Fibroblast of skin of right quadriceps (primary cell): Measurements from ENCODE around the gene AKNA.

Source experiments
- DNase-seq: peaks from one replicate; pipeline ENCODE4 v3.0.0-alpha.2; 2013

Gene AKNA

DNA sequence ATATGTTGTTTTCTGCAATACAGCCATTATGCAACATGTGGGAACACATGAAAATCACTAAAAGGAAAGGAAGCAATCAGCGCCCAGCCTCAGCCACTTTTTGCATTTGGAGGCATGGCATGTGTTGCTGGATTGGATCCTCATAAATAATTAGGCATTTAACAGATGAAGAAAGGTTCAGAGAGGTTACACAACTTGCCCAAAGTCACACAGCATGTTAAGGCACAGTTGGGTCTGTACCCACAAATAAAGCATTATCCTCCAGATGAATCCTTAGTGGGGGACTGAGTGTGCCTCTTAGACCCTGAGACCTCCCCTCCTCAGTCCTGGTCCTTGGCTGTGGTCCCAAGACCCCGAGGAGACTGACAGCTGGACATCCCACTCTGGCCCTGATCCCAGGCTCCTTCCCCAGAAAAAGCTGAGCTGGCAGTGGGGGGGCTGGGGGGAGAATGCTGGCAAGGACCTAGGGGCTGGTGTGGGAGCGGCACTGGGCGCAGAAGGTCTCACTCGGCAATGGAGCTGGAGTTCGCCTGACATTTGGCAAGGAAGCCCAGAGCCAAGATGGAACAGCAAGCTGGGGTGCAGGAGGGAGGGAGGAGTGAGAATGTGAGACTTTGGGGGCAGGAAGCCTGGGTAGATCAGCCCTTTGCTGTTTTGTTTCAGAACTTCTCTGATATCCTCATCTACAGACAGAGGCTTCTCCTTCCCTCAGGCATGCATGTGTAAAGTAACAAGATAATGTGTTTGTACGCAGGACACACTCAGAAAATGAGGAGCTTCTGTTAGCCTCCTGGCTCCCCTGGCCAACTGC is 6.9 kb upstream of the AKNA start:
- no peak for DNase-seq

DNA sequence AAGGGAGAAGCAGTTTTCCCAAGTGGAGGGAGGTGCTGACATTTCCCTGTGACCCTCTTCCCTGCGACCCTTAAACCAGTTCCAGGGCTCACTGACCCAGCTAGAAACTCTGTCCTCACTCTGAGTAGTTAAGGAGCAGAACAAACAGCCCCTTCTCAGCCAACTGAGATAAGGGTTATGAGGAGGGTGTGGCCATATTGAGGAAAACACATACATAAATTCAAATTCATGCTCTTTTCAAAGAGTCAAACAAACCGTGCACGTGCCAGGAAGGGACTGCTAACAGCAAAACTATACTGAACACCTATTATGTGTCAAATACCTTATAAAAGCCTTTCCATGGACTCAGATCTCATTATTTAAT is 4.9 kb upstream of the AKNA start:
- DNase-seq, result no peak

DNA sequence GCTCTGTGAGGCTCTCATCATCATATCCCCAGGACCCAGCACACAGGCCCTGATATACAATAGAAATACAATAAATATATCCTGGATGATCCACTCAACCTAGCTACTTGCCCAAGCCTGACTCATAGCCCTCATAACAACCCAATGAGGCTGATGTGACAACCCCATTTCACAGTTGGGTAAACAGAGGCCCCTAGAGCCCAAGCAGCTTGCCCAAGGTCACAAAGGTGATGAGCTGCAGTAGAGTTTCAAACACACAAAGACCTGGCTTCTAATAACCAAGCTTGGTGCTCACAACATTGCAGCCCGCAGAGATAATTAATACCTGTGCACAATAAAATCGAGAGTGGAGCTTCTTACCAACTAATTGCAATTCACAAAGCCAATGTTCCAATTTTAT is 3.2 kb upstream of the AKNA start:
- no peak for DNase-seq

- no peak for DNase-seq
These were observed 2.0 kb upstream of the AKNA start for GRCh38 chr9:114389612-114390368.

- no peak for DNase-seq
These were observed 1.1 kb upstream of the AKNA start for GRCh38 chr9:114388764-114389375.

- DNase-seq, result no peak
These were observed 538 bp upstream of the AKNA start for GRCh38 chr9:114388357-114388682.

DNA sequence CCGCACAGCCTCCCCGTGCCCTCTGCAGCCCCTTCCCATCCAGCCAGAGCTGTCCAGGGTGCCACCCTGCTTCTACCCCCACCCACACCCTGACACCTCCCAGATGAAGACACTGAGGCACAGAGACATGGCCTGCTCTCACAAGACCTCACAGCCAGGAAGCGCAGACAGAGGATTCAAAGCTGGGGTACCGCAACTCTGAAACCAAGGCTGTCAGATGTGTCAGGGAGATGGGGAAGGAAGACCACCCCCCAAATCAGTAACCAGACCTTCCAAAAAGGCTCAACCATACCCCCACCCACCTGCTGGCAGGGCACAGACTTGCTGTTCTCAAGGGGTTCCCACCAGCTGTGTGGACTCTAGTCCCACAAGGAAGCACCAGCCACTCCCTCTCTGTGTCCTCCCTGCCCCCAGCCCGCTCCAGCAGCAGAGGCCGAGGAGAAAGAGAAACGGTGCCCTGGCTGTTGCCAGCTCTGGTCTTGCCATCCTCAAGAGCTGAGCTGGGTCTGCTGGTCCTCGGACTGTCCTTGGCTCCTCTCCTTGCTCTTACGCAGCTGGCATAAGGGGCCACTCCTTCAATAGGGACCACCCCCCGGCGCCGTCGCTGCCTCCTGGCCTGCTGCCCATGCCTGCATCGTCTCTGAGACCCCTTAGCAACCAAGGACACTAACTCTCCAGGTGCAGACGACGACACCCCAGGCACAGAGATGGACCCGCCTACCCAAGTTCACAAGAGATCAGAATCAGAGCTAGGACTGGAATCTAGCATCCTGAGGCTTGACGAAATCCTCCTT is 699 bp downstream of the AKNA start:
- no peak for DNase-seq

- DNase-seq, result no peak
These were observed 1.4 kb downstream of the AKNA start for GRCh38 chr9:114386361-114386885.

- peak; percentile 88 for DNase-seq
These were observed 2.2 kb downstream of the AKNA start for GRCh38 chr9:114385397-114386181.

DNA sequence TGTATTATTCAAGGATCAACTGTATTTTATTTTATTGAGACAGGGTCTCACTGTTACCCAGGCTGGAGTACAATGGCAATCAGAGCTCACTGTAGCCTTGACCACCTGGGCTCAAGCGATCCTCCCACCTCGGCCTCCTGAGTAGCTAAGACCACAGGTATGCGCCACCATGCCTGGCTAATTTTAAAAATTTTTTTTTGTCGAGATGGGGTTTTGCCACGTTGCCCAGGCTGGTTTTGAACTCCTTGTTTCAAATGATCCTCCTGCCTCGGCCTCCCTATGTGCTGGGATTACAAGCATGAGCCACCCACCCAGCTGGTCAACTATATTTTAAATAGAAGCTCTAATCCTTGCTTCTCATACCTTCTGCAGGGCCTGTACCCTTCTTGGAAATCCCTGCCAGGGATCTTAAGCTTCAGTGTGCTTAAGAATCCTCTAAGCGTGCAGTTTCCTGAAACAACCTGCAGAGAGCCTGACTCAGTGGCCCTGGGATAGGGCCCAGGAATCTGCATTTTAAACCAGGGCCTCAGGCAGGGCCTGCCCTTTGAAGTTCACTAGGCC is 2.9 kb downstream of the AKNA start:
- DNase-seq, result no peak

DNA sequence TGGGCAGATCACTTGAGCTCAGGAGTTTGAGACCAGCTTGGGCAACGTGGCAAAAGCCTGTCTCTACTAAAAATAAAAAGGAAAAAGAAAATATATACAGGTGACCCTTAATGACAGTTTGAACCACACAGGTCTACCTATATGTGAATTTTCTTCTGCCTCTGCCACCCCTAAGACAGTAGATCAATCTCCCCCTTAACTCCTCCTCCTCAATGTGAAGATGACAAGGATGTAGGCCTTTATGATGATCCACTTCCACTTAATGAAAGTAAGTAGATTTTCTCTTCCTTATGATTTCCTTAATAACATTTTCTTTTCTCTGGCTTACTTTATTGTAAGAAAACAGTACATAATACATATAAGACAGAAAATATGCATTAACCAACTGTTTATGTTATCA is 3.4 kb downstream of the AKNA start:
- no peak for DNase-seq

DNA sequence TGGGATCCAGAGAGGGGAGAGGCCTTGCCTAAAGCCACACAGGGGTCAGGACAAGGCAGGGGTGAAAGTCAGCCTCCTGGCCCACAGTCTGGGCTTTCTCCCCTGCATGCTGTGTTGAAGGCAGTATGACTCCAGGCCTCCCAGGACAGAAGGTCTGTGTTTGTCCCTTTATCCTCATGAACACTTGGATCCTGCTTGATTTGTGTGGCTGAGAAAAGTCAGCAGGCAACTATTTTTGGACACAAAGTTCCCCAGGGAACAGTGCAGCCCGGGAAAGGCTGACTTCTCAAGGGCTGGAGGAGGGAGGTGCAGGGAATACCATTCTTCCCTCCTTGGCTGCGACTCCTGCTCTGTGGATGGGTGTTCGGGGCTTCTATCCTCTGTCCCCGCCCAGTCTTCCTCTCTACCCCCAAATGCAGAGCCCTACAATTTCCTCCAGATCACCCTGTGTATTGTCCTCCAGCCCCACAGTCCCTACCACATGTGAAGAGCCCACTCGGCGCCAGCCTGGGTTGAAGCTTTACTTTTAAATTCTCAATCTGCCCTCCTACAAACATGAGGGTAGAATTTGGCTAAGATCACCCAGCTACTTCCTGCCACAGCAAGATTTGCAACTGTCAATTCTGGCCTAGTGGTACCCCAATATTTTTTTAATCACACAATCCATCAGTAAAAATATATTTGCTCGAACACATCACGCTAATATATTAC is 4.1 kb downstream of the AKNA start:
- DNase-seq, result peak; percentile 86

GRCh38 chr9:114382699-114383520 is 4.9 kb downstream of the AKNA start:
- DNase-seq, result no peak

DNA sequence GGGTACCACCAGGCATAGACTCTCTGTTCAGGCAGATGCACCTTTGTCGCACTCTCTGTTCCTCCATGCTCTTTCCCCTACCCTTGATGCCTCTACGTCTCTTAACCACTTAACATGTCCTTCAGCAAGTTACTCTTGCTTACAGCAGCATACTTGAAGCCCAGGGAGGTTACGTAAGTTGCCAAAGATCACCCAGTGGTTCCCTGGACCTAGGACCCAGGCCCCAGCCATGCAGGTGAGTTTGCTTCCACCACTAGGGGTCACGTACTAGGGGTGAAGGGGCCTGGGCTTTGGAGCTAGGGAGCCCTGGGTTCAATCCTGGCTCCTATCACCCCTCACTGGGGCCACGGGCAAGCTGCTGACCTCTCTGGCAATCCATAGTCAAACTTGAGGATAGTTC is 8.9 kb downstream of the AKNA start:
- no peak for DNase-seq

DNA sequence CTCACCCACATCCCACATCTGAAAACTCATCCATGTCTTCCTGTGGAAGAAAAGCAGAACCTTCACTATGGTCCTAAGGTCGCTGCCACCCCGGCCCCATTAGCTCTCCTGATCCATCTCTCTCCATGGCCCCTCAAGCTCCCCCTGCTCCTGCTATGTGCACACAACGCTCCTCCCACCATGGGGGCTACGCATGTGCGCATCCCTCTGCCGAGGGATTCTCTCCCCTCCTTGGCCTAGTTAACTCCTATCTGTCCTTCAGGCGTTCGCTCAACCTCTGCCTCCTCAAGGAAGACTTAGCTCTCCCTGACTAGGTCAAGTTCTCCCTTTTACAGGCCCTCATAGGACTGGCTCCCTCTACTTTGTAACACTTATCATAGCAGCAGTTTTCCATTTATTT is 9.8 kb downstream of the AKNA start:
- no peak for DNase-seq

DNA sequence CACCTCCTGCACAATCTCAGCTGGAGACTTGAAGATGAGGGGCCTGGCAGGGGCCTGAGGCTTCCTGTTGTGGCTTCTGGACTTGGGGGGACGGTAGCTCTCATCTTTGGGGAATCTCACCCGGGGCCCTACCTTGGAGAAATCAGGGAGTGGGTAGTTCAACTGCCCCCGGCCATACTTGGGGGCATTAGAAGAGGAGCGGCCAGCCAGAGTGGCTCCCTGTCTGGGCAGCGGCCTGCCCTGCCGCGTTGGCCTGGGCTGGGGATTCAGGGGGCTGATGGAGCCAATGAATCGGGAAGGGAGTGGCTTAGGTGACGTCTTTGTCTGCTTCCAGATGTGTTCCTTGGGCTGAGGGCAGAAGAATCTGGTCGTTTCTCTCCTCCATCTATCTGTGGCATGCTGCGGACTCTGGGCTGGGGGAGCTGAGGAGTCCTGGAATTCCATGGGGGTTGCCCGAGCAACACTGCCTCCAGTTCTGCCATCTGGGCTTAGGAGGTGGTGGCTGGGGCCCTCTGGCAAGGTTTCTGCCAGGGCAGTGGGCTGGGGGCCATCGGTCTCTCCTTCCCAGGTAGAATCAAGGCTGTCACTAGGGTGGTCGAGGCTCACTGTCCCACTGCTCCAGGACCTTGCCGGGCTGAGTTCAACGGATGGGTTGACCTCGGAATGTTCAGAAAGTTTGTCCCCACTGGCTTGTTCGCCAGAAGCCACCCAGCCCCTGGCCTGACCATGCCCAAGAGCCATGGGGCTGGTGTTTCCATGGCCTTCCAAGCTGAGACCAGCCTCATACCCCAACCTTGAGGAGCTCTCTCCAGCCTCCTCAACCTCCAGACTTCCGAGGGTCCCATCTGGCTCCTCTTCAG is 11.0 kb downstream of the AKNA start:
- DNase-seq, result no peak

GRCh38 chr9:114375386-114376175 is 12.2 kb downstream of the AKNA start:
- no peak for DNase-seq

DNA sequence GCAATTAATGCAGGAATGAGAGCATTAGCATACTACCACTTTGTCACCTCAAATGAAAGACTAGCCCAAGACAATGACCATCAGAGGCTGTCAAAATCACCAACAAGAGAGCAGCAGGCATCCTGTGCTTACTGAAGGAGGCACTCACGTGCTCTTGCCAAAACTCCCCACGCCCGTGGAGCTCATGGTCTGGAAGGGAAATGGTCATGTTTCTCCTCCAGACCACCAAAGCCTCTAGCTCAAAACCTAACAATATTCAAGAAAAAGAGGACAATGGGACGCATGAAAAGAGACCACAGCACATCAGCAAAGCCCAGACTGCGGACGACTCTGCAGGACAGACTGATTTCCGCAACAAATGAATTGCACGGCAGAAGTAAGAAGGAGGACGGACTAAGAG is 12.8 kb downstream of the AKNA start:
- no peak for DNase-seq
